Measurements from ENCODE around the gene LIMS2.

GRCh38 chr2:127703282-127703681, 28.0 kb upstream of the LIMS2 start:
- TF ChIP-seq, protein P1, sequence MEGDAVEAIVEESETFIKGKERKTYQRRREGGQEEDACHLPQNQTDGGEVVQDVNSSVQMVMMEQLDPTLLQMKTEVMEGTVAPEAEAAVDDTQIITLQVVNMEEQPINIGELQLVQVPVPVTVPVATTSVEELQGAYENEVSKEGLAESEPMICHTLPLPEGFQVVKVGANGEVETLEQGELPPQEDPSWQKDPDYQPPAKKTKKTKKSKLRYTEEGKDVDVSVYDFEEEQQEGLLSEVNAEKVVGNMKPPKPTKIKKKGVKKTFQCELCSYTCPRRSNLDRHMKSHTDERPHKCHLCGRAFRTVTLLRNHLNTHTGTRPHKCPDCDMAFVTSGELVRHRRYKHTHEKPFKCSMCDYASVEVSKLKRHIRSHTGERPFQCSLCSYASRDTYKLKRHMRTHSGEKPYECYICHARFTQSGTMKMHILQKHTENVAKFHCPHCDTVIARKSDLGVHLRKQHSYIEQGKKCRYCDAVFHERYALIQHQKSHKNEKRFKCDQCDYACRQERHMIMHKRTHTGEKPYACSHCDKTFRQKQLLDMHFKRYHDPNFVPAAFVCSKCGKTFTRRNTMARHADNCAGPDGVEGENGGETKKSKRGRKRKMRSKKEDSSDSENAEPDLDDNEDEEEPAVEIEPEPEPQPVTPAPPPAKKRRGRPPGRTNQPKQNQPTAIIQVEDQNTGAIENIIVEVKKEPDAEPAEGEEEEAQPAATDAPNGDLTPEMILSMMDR (conservative IDR thresholded peaks at IDR 0.05; ENCODE audit: low read depth in 2 of 2) = no peak
- TF ChIP-seq CREB1 (CRISPR knock-in tag; IDR thresholded peaks at IDR 0.05; ENCODE audit: low read depth) (no peak), EZH2phosphoT487 (IDR thresholded peaks at IDR 0.05; ENCODE audit: unreplicated experiment) (no peak), EZH2 (IDR thresholded peaks at IDR 0.05; ENCODE audit: low read depth, unreplicated experiment) (no peak), POLR2AphosphoS5 (IDR thresholded peaks at IDR 0.05; ENCODE audit: low read depth) (no peak), ZNF114 (CRISPR knock-in tag; IDR thresholded peaks at IDR 0.05) (no peak), NANOG (IDR thresholded peaks at IDR 0.05; ENCODE audit: borderline replicate concordance) (no peak), JUNB (IDR thresholded peaks at IDR 0.05; ENCODE audit: unreplicated experiment) (no peak), ZNF462 (CRISPR knock-in tag; IDR thresholded peaks at IDR 0.05) (no peak), ZNF331 (CRISPR knock-in tag; IDR thresholded peaks at IDR 0.05; ENCODE audit: low read depth) (no peak)
- TF ChIP-seq, protein P2, sequence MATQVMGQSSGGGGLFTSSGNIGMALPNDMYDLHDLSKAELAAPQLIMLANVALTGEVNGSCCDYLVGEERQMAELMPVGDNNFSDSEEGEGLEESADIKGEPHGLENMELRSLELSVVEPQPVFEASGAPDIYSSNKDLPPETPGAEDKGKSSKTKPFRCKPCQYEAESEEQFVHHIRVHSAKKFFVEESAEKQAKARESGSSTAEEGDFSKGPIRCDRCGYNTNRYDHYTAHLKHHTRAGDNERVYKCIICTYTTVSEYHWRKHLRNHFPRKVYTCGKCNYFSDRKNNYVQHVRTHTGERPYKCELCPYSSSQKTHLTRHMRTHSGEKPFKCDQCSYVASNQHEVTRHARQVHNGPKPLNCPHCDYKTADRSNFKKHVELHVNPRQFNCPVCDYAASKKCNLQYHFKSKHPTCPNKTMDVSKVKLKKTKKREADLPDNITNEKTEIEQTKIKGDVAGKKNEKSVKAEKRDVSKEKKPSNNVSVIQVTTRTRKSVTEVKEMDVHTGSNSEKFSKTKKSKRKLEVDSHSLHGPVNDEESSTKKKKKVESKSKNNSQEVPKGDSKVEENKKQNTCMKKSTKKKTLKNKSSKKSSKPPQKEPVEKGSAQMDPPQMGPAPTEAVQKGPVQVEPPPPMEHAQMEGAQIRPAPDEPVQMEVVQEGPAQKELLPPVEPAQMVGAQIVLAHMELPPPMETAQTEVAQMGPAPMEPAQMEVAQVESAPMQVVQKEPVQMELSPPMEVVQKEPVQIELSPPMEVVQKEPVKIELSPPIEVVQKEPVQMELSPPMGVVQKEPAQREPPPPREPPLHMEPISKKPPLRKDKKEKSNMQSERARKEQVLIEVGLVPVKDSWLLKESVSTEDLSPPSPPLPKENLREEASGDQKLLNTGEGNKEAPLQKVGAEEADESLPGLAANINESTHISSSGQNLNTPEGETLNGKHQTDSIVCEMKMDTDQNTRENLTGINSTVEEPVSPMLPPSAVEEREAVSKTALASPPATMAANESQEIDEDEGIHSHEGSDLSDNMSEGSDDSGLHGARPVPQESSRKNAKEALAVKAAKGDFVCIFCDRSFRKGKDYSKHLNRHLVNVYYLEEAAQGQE (IDR thresholded peaks at IDR 0.05; ENCODE audit: unreplicated experiment) = no peak
- TF ChIP-seq, protein P3, sequence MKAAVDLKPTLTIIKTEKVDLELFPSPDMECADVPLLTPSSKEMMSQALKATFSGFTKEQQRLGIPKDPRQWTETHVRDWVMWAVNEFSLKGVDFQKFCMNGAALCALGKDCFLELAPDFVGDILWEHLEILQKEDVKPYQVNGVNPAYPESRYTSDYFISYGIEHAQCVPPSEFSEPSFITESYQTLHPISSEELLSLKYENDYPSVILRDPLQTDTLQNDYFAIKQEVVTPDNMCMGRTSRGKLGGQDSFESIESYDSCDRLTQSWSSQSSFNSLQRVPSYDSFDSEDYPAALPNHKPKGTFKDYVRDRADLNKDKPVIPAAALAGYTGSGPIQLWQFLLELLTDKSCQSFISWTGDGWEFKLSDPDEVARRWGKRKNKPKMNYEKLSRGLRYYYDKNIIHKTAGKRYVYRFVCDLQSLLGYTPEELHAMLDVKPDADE (IDR thresholded peaks at IDR 0.05) = no peak
